ENCODE results near the gene MIAT. TPM values are rescaled to one million over a fixed set of nuclear protein-coding genes. Genes with fewer than 3 reads are reported as not detected.

MIAT gene
- total RNA-seq, 1 donor from 2014 or later: 6.1 TPM

DNA sequence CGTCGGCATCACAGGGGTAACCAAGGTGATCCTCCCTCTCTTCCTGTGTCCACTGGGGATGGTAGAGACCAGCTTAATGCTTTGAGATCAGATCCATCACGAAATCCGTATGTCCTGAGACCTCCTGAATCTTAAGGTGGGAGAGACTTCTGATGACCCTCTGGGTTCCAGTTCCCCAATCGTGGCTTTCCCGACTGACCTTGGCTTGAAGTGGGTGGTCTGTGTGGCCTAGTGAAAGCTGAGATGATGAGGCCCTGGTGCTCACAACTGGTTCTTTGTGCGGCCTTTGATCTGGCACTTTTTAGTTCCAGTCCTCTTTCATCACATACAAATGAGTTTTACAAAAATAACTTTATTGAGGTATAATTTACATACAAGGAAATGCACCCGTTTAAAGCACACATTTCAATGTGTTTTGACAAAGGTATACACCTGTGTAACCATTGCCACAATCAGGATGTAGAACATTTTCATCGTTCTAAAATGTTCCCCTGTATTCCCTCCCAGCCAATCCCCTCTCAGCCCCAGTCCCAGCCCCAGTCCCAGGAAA, 6.1 kb downstream of the MIAT start:
- H3K4me1 ChIP-seq: peaks cover 9% of the 10 kb centered on the region
- no peak for ATAC-seq

DNA sequence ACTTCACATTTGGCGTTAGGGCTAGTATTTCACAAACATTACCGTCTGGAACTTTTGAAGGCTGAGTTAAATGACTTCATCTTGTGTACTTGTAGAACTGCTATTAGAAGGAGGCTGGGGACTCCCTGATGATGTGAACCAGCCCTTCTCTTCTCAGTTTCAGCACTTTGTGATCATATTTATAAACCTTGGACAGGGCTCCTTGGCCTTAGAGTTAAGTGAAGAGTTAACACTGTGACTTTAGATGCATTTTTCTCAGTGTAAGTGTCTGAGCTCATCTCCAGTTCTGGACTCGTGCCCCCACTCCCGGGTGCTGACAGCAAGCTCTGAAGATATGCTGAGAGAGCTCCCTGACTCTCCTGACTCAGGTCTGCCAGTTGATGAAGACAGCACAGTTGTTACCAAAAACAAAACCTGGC, 8.4 kb downstream of the MIAT start:
- H3K27ac ChIP-seq: no peak overlapping the region
- H3K9me3 ChIP-seq: no peaks in the 10 kb centered on the region
- DNase-seq: no peak
- H3K4me3 ChIP-seq: no peak overlapping the region
- H3K27me3 ChIP-seq: peaks cover 5% of the 10 kb centered on the region
- H3K36me3 ChIP-seq: no peaks in the 10 kb centered on the region
- intact Hi-C loops (cut with DNase I): no loop called here
- peaks cover 2% of the 10 kb centered on the region for H3K4me1 ChIP-seq
- TF ChIP-seq, protein P1, sequence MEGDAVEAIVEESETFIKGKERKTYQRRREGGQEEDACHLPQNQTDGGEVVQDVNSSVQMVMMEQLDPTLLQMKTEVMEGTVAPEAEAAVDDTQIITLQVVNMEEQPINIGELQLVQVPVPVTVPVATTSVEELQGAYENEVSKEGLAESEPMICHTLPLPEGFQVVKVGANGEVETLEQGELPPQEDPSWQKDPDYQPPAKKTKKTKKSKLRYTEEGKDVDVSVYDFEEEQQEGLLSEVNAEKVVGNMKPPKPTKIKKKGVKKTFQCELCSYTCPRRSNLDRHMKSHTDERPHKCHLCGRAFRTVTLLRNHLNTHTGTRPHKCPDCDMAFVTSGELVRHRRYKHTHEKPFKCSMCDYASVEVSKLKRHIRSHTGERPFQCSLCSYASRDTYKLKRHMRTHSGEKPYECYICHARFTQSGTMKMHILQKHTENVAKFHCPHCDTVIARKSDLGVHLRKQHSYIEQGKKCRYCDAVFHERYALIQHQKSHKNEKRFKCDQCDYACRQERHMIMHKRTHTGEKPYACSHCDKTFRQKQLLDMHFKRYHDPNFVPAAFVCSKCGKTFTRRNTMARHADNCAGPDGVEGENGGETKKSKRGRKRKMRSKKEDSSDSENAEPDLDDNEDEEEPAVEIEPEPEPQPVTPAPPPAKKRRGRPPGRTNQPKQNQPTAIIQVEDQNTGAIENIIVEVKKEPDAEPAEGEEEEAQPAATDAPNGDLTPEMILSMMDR (IDR thresholded peaks at IDR 0.05): no peak
- no peak for ATAC-seq

More for the DNA sequence above, 6.1 kb downstream of the MIAT start:
- H3K27me3 ChIP-seq: peaks cover 15% of the 10 kb centered on the region
- H3K9me3 ChIP-seq: no peaks in the 10 kb centered on the region
- intact Hi-C loops (cut with DNase I): no loop called here
- no peak overlapping the region for H3K4me3 ChIP-seq
- no peak overlapping the region for H3K27ac ChIP-seq
- H3K36me3 ChIP-seq: no peaks in the 10 kb centered on the region
- DNase-seq: no peak
- TF ChIP-seq, protein P1 (IDR thresholded peaks at IDR 0.05): no peak

DNA sequence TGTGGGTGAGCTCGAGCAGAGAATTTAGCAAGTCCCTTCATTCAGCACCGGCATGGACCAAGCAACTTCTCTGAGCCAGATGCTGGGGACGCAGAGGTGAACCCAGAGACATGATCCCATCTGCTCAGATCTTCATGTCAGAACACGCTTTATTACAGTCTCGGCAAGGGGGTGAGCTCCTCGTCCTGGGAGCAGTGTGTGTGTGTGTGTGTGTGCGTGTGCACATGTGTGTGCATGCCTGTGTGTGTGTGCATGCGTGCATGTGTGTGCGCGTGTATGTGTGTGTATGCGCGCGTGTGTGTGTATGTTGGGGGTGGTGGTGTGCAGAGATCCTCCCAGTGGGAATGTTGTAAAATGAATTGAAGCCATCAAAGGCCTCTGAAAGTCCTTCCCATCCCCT, 9.8 kb downstream of the MIAT start:
- DNase-seq (no peak), ATAC-seq (no peak)
- intact Hi-C loops (cut with DNase I): no loop called here
- H3K4me1 ChIP-seq: peaks cover 15% of the 10 kb centered on the region
- TF ChIP-seq, protein P1 (IDR thresholded peaks at IDR 0.05): no peak
- H3K27me3 ChIP-seq: no peaks in the 10 kb centered on the region
- H3K9me3 ChIP-seq: no peaks in the 10 kb centered on the region
- H3K27ac ChIP-seq: no peak overlapping the region
- H3K36me3 ChIP-seq: no peaks in the 10 kb centered on the region
- no peak overlapping the region for H3K4me3 ChIP-seq

DNA sequence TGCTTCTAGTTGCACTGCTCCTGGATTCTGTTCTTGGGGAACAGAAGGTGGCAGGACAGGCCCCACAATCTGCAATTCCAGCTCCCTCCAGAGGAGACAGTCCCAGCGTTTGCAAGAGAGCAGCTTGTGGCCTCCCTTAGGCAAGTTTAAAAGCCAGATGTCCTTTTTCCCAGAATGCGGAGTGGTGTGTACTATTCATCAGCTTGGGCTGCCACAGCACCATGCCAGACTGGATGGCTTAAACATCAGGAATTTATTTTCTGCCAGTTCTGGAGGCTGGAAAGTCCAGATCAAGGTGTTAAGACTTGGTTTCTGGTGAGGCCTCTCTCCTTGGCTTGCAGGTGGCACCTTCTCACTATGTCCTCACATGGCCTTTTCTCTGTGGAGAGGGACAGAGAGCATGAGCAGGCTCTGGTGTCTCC, 11.7 kb downstream of the MIAT start:
- Histone ChIP-seq H3K27me3 (no peaks in the 10 kb centered on the region), H3K9me3 (no peaks in the 10 kb centered on the region), H3K4me3 (no peak overlapping the region), H3K4me1 (peaks cover 24% of the 10 kb centered on the region), H3K36me3 (no peaks in the 10 kb centered on the region), H3K27ac (no peak overlapping the region)
- TF ChIP-seq, protein P1 (IDR thresholded peaks at IDR 0.05): peak; percentile 37
- DNase-seq (no peak), ATAC-seq (no peak)
- intact Hi-C loops (cut with DNase I): no loop called here

DNA sequence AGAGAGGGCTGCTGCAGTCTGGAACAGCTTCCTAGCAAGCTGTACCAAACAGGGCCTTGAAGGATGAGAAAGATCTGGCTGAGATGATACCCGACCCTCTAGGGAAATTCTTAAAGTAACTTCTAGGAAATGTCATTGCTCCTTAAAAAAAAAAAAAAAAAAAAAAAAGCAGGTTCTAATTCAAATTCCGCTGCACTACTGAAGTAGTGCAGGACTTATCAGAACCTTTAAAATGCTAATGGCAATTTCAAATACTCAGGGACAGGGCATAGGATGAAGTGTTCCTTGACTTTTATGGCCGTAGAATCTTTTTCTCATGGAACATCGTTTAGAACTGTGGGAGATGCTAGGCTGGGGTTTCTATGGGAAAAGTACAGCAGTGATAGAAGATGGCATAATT, 13.1 kb downstream of the MIAT start:
- Histone ChIP-seq H3K36me3 (no peaks in the 10 kb centered on the region), H3K27ac (no peak overlapping the region), H3K4me3 (no peak overlapping the region), H3K9me3 (no peaks in the 10 kb centered on the region), H3K27me3 (no peaks in the 10 kb centered on the region), H3K4me1 (peaks cover 37% of the 10 kb centered on the region)
- DNase-seq (no peak), ATAC-seq (no peak)
- intact Hi-C loops (cut with DNase I): no loop called here
- TF ChIP-seq, protein P1 (IDR thresholded peaks at IDR 0.05): no peak

All from upper lobe of right lung (tissue), 1 donor.